GM19455 (cell line): ENCODE results near the gene LTB4R2.
"Not testable (repeated sequence)": the region's sequence is repeated elsewhere in the genome, so short reads cannot be mapped to it uniquely, and the experiment has no call there.

ENCODE experiments used
- ATAC-seq: cut with Tn5 transposase; IDR thresholded peaks from one replicate; pipeline ENCODE4 v1.9.1; 2021; ENCODE audit not compliant: unreplicated experiment

Gene LTB4R2

DNA sequence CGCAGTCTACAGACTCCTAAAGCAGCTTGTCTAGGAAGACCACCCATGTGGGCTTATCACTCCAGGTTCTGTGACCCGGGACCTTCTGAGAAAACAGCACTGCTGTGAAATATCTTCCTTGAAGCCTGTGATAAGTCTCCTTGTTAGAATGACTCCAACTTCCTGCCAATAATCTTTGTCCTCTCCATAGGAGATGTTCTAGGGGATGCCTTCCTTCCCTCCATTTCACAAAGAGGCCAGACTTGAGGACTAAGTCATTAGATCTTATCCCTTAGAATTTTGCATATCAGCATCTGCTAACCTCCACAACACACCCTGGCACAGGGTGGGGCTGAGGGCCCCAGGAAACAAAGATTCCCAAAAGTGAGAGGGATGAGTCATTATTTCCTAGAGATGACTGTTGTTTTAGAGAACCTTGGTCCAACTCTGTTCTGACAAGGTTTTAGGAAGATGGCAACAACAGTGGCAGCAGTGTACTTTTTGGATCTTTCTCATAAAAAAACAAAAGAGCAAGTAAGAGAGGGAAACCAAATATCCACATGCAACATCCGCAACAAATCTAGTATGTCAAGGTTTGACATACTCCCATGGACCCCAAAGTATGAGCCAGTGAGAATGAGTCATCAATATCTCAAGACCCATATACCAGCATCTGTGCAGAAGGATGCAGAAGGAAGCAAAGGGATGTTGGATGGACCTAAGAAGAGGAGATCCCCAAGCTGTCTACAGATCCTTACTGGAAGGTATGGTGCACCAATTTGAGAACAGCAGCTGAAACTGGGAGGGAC, 7.4 kb downstream of the LTB4R2 start:
- ATAC-seq: no peak

DNA sequence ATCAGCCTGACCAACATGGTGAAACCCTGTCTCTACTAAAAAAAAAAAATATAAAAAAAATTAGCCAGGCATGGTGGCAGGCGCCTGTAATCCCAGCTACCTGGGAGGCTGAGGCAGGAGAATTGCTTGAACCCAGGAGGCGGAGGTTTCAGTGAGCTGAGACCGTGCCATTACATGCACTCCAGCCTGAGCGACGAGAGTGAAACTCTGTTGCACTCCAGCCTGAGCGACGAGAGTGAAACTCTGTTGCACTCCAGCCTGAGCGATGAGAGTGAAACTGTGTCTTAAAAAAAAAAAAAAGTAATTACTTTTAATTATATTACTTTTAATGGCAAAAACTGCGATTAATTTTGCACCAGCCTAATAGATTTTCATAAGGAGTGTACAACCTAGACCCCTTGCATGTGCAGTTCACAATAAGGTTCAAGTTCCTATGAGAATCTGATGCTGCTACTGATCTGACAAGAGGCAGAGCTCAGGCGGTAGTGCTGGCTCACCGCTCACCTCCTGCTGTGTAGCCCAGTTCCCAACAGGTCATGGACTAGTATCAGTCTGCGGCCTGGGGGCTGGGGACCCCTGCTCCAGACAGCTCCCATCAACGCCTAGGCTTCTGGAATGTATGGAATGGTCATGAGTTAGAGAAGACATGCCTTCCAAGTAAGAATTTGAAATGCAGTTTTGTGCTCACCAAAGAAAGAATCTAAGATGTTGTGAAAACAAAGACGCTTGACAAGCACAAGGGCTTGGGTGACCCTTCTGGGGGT, 11.5 kb downstream of the LTB4R2 start:
- no peak for ATAC-seq

- ATAC-seq: no peak
These were observed 12.7 kb downstream of the LTB4R2 start for GRCh38 chr14:24322672-24323071.

- ATAC-seq: no peak
These were observed 13.4 kb downstream of the LTB4R2 start for GRCh38 chr14:24323341-24323740.

DNA sequence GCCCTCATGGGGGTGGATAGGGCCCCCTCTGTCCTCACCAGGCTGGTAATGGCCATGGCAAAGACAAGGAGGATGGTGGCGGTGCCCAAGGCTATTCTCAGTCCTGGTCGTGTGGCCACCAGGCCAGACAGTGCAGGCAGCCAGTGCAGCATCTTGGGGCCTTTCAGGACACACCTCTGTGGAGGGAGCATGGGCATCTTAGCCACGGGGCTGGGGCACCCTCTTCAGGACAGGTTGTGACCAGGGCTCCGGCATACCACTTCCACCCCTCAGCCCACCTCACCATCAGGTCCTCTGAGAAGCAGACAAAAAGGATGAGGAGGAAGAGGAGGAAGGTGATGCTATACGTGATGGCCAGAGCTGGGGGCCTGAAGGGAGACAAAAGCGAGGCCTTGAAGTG, 14.1 kb downstream of the LTB4R2 start:
- no peak for ATAC-seq

DNA sequence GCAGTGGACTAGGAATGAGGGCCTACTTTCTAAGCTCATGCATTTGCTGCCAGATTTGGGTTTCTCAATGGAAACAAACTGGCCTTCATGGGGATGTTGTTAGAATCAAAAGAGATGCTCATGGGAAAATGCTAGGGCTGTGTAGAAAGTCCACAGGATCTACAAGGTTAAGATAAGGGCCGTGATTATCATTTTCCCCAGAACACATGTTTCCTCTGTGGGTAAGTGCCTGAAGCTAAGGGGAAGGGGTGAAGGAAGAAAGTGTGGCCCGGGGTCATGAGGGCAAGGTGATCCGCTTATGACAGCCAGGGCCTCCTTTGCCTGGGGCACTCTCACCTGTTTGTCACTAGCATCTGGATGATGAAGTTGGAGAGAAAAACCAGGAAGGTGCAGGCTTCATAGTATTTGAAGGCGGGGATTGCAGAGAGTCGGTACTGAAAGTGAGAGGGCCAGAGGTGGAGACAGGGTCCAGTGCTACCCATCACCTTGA, 15.1 kb downstream of the LTB4R2 start:
- ATAC-seq: no peak

DNA sequence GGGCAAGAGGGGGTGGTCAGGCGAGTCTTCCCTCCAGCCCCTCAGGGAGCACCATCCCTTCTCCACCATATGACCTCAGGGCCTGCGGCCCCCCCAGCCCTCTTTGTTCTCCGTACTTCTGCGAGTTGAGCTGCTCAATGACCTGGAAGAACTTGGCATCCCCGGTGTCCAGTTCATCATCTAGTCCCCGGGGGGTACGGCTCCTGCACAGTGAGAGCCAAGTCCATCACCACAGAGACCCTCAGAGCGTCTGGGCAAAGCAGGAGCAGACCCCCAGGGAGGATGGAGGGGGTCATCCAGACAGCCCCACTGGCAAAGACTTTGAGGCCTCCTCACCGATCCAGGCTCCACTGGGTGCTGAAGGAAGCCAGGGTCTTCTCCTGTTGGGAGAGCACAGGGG, 16.0 kb downstream of the LTB4R2 start:
- ATAC-seq: no peak

DNA sequence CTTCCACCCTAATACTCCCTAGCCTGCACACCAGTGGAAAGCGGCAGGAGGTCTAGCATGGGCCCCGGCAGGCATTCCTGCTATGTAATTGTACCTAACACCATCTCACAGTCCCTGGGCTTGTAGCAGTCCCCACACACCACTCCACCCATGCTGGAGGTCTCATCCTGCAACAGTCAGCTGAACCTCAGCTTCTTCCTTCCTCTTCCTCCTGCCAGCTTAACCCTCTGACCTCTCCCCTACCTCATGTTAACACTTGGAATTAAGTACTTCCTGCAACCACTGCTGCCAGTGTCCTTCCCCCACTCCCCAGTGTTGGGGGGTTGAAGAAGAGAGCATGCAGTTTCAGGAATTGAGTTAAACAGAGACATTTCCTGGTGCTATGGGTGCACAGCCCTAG, 17.4 kb downstream of the LTB4R2 start:
- no peak for ATAC-seq

DNA sequence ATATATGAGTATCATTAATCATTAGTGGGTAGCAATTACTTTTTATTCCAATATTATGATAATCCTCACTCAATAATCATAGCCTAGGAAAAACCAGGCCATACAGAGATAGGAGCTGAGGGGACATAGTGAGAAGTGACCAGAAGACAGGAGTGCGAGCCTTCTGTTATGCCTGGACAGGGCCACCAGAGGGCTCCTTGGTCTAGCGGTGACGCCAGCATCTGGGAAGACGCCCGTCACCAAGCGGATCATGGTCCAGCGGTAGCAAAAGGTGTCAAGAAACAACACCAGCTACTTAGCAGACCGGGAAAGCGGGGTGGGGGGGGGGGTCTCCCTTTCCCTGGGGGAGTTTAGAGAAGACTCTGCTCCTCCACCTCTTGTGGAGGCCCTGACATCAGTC, 18.0 kb downstream of the LTB4R2 start:
- ATAC-seq: not testable (repeated sequence)

DNA sequence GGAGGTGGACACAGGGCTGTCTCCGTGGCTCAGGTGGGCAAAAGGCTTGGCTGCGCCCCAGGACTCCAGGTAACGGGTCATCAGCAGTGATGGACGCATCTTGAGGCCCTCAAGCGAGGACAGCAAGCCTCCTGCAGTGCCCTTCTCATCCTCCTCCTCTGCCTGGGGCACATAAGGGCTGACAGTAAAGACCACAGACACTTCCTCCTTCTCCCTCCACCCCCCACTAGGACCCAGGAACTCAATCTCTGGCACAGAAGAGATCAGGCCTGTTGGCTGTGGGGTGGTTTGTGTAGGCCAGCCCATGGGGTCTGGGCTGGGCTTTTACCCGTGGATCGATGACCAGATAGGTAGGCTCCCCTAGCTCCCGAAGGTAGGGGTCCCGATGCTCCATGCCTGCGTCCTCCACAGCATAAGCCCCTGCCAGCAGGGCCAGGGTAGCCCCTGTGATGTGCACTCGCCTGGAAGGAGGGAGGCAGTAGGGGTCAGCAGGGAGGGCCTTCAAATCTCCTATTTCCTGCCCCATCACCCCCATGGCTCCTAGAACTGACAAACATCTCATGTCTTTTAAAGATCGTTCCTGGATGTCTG, 19.2 kb downstream of the LTB4R2 start:
- ATAC-seq: no peak

GRCh38 chr14:24329736-24330135, 19.8 kb downstream of the LTB4R2 start:
- no peak for ATAC-seq

DNA sequence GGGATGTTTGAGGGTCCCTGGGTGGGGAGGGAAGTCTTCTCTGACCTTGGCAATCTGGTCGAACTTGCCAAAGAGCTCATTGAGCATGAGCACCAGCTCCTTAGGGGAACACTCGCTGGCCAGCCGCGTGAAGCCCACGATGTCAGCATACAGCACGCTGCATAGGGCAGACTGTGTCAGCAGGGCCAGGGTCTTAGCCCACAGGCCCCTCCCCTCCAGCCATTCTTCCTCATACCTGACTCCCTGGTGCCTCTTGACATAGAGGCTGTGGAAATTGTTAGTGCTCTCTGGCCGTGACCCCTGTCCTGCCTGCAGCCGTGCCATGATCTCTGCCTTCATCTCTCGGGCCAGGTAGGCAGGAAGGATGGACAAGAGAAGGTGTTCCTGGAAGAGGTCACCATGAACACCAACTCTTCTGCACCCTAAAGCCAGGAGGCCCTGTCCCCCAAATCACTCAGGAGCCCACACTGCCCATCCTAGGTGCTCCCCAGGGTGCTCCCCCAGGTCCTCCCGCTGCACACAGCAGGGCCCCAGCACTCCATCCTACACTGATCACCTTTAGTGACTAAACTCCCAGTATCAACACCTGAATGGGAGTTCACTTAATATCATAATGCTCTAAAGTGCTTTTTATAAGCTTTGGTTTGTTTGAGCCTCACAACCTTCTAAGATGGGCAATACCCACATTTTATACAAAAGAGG, 21.2 kb downstream of the LTB4R2 start:
- no peak for ATAC-seq

- ATAC-seq: no peak
These were observed 21.9 kb downstream of the LTB4R2 start for GRCh38 chr14:24331731-24332267.

- peak; percentile 67 for ATAC-seq
These were observed 22.5 kb downstream of the LTB4R2 start for GRCh38 chr14:24332268-24332993.

GRCh38 chr14:24334431-24335291, 24.7 kb downstream of the LTB4R2 start, which contains the start of gene ADCY4:
TSS of gene ADCY4 (minus strand) at chr14:24335071. CDS start at chr14:24334652, 419 bp downstream.
- no peak for ATAC-seq

GRCh38 chr14:24335461-24336171, 25.7 kb downstream of the LTB4R2 start:
- no peak for ATAC-seq

DNA sequence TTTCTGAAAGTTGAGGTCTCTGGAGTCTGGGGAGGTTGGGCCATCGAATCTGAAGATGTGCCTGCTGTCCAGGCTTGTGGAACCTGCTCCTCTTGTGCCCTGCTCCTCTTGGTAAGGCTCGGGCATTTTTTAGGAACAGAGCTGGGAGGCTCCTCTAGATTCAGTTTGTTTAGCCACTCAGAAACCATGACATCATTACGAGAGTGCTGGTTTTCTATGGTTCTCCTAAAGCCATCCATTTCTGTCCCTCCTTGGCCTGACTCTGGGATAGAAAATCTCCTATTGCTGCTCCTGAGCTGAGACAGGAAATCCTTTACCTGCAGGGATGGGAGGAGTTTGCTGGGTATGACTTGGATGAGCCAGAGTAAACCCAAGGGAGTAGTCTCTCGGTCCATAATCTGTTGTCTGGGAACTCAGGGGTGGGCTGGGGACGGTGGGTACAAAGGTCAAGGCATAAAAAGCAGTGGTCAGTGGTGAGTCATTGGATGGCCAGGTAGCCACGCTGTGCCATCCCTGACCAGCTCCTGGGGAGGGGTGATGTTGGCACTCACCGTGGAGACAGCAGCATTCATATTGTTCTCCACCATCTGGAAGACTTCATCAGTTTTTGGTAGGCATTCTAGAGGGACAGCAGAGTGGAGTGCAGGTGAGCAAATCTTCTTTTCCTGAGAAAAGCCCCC, 27.3 kb downstream of the LTB4R2 start:
- ATAC-seq: no peak

DNA sequence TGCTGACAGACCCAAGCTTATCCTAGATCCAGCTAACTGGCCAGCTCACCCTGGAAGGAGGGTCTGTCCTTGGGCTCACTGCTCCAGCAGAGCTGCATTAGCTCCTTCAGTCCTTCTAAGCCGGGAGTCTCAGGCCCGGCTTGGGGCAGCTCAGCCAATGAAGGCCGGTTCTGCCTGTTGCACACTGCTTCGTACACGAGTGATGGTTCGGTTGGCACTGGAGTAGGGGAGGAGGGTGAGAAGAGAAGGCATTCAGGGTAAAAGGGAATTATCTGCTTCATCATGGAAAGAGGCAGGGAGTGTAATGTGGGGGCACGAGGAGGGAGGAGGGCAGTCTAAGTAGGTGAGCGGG, 27.9 kb downstream of the LTB4R2 start:
- ATAC-seq: no peak
